Activated T-cell treated with anti-CD3 and anti-CD28 coated beads, Interleukin-2, amount 50 U/mL, for 4 hours (primary cell): ENCODE measurements around the gene NCDN. TPM values are rescaled to one million over a fixed set of nuclear protein-coding genes. Genes with fewer than 3 reads are reported as not detected.
A peak's percentile ranks its signal among the peaks of the same experiment; 100 is the strongest.
"Not testable (repeated sequence)": the region's sequence is repeated elsewhere in the genome, so short reads cannot be mapped to it uniquely, and the experiment has no call there.

Source experiments
- ATAC-seq, 2 donors: fragments of 200-7000 bp; cut with Tn5 transposase; one replicate each; pipeline ENCODE4 v1.10.0; 2021
- DNase-seq: peaks from one replicate; pipeline ENCODE4 v3.0.0-alpha.2; 2020
- H3K27me3 Mint-ChIP-seq: one replicate; pipeline ENCODE4 v1.8.0; 2021; ENCODE audit warnings: low read depth, mixed read lengths
- H3K36me3 Mint-ChIP-seq: one replicate; pipeline ENCODE4 v1.8.0; 2022; ENCODE audit warnings: mixed read lengths; ENCODE audit not compliant: insufficient read depth
- H3K4me1 Mint-ChIP-seq: one replicate; pipeline ENCODE4 v1.8.0; 2021; ENCODE audit warnings: low read depth, mixed read lengths
- H3K4me3 Mint-ChIP-seq: one replicate; pipeline ENCODE4 v1.8.0; 2021; ENCODE audit warnings: mild to moderate bottlenecking, moderate library complexity, mixed read lengths
- H3K9me3 Mint-ChIP-seq: one replicate; pipeline ENCODE4 v1.8.0; 2021; ENCODE audit warnings: mixed read lengths
- total RNA-seq, 3 donors: library from RNA; stranded (reverse); gene quantifications; one replicate each; pipeline ENCODE4 v1.2.1, GENCODE V29; 2021

NCDN gene
- total RNA-seq, 3 donors from 2014 or later, result 60.6 to 61.8 (median 61.6) TPM

DNA sequence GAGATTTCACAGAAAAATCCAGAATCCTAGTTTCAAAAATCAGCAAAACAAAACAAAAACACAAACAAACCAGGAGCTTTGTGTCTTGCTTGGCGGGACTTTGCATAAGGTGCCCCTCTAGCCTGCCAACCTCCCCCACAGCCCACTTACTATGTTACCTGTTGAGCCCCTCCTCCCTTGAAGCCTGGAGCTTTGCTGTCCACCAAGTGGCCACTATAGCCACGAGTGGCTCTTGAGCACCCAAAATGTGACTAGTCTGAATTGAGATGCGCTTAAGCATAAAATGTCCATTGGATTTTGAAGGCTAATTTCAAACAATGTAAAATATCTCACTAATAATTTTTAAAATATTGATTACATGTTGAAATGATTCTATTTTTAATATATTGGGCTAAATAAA lies 27.7 kb downstream of the NCDN start:
- Mint-ChIP-seq H3K9me3 (no peaks in the 10 kb centered on the region), H3K4me1 (no peaks in the 10 kb centered on the region), H3K36me3 (no peaks in the 10 kb centered on the region), H3K27me3 (no peaks in the 10 kb centered on the region), H3K4me3 (no peak overlapping the region)
- ATAC-seq (no peak), DNase-seq (no peak)

DNA sequence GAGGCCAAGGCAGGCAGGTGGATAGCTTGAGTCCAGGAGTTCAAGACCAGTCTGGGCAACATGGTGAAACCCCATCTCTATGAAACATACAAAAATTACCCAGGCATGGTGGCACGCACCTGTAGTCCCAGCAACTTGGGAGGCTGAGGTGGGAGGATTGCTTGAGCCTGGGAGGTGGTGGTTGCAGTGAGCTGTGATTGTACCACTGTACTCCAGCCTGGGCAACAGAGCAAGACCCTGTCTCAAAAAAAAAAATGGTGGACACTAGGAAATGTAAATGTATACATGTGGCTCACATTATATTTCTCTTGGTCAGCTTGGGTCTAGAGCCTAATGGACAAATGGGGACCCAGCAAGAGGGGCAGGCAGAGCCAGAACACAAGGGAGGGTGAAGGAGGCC lies 28.2 kb downstream of the NCDN start:
- H3K9me3 Mint-ChIP-seq, H3K4me1 Mint-ChIP-seq, DNase-seq, H3K36me3 Mint-ChIP-seq, ATAC-seq, H3K27me3 Mint-ChIP-seq, H3K4me3 Mint-ChIP-seq: not testable (repeated sequence)

DNA sequence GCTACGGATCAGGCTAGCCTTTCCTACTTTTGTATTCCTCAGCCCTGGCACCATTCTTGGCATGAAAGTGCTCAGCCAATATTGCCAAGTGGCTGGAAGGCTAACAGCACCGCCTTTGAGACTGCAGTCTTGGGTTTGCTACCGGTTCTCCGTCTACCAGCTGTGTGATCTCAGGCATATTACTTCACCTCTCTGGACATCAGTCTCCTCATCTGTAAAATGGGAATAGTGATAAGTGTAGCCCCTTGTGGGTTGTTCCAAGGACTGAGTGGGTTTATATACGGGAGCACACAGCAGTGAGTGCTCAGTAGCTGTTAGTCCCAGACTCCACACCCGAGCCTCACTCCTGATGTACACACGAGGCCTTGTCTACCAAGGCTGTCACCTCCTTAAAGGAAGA lies 29.2 kb downstream of the NCDN start:
- Mint-ChIP-seq H3K27me3 (no peaks in the 10 kb centered on the region), H3K9me3 (no peaks in the 10 kb centered on the region), H3K36me3 (peaks cover 3% of the 10 kb centered on the region), H3K4me1 (no peaks in the 10 kb centered on the region), H3K4me3 (no peak overlapping the region)
- no peak for ATAC-seq
- DNase-seq, result no peak

DNA sequence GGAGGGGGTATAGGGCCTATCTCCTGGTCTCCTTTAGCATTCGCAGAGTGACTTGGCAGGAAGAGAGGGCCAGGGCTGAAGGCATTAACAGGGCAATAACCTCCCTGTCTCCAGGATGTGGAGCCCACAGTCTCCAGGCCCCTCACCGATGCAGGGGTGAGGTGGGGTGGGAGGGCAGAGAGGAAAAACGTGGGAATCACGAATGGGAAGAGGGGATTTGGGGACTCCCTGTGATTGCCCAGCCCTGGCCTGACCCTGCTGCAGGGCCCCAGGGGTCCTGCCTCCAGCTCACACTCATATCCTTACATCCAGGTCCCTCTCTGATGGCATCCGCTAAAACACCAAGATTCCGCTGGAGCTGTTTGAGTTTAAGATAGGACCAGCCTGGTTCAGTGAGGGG lies 30.1 kb downstream of the NCDN start:
- no peaks in the 10 kb centered on the region for H3K27me3 Mint-ChIP-seq
- peaks cover 1% of the 10 kb centered on the region for H3K4me1 Mint-ChIP-seq
- H3K4me3 Mint-ChIP-seq, result no peak overlapping the region

DNA sequence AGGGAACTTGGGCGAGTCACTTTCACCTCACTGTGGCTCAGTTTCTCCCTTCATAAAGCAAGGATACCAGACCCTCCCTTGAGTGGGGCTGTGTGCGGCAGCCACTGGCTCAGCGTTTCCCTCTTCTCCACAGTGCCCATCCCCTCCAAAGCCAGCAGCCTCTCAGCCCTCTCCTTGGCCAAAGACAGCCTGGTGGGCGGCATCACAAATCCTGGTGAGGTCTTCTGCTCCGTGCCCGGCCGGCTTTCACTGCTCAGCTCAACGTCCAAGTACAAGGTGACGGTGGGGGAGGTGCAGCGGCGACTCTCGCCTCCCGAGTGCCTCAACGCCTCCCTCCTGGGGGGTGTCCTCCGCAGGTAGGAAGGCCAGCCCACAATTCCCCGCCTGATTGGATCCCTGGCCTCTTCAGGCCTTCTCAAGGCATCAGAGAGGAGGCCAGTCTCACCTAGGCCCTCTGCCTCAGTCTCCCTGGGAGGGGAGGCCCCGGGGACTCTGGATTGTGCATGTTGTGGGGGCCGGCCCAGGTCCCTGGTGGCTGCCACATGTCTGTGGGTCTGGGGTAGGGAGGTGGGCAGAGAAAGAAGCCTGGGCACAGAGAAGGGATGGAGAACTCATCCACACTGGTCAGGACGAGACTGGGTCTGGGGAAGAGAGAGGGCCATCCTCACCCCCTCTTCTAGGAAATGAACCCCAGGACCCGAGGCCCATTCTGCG lies 30.8 kb downstream of the NCDN start:
- no peak overlapping the region for H3K4me3 Mint-ChIP-seq
- no peak for ATAC-seq
- DNase-seq, result no peak

More for the DNA sequence above, 30.1 kb downstream of the NCDN start:
- DNase-seq, result no peak
- peaks cover 3% of the 10 kb centered on the region for H3K36me3 Mint-ChIP-seq
- ATAC-seq, result no peak
- H3K9me3 Mint-ChIP-seq, result no peaks in the 10 kb centered on the region

DNA sequence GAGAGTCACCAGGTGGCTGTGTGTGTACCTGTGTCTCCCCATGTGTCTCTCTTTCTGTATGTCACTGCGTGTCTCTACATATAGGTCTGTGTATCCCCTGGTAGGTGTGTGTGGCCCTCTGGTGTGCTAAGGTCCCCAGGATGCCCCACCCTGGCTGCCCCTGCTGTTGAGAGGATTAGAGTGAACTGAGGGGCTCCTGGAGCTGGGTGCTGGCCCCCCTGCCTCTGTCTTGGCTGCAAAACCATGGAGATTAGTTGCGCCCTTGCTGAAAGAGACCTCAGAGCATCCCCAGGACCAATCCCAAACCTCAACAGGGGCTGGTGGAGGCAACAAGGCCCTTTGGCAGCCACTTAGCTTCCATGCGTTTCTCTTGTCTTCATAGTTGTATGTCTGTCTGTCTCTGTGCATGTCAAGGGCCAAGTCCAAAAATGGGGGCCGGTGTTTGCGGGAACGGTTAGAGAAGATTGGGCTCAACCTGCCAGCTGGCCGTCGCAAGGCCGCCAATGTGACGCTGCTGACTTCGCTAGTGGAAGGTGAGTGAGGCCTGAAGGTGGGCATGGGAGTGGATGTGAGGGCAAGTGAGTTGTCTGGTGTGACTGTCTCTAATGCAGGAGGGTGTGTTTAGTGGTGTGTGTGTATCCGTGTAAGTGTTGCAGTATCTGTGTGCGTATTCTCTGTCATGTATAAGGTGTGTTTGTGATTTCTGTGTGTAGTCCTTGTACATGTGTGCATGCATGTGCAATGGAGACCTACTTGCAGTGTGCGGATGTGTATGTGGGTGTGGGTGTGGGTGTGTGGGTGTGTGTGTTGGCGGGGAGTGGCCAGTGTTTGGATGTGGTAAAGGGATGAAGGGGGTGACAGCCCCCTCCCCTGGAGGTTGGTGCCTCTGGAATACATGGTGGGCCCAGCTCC lies 32.2 kb downstream of the NCDN start:
- ATAC-seq (no peak), DNase-seq (no peak)
- Mint-ChIP-seq H3K4me3 (no peak overlapping the region), H3K36me3 (peaks cover 3% of the 10 kb centered on the region), H3K27me3 (no peaks in the 10 kb centered on the region), H3K4me1 (peaks cover 4% of the 10 kb centered on the region), H3K9me3 (no peaks in the 10 kb centered on the region)

More for the DNA sequence above, 30.8 kb downstream of the NCDN start:
- Mint-ChIP-seq H3K36me3 (peaks cover 3% of the 10 kb centered on the region), H3K4me1 (peaks cover 4% of the 10 kb centered on the region), H3K27me3 (no peaks in the 10 kb centered on the region), H3K9me3 (no peaks in the 10 kb centered on the region)

DNA sequence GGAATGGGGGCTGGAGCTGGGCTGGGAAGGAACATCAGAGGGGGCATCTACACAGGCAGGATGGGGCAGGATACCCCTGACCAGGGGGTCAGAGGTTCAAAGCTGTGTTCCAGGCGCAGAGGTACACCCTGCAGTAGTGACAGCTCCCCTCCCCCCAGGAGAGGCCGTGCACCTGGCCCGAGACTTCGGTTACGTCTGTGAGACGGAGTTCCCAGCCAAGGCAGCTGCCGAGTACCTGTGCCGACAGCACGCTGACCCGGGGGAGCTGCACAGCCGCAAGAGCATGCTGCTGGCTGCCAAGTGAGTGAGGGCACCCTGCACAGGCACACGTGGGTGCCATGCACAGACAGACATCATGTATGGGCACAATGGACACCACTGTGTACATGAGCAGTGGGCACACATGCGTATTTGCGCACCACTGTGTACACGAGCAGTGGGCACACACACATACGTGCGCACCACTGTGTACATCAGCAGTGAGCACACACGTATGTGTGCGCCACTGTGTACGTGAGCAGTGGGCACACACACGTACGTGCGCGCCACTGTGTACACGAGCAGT lies 33.0 kb downstream of the NCDN start:
- Mint-ChIP-seq H3K4me3 (no peak overlapping the region), H3K9me3 (no peaks in the 10 kb centered on the region), H3K27me3 (no peaks in the 10 kb centered on the region), H3K4me1 (peaks cover 4% of the 10 kb centered on the region), H3K36me3 (peaks cover 3% of the 10 kb centered on the region)
- ATAC-seq (no peak), DNase-seq (no peak)

DNA sequence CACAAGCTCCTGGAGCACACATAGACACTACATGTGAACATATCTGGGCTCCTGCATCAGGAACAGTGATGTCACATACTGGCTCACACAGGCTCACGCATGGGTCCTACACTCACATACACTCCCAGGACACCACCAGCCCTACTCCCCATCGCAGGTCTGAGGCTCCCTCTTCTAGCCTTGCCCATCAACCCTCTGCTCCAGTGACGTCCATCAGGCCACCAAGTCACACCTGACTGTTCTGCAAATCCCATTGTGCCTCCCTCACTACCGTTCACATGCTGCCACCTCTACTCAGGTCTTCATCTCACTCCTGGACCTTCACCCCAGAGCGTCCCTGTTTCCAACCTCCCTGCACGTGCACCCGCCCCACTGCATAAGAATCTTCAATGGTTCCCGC lies 33.6 kb downstream of the NCDN start:
- Mint-ChIP-seq H3K36me3 (peaks cover 8% of the 10 kb centered on the region), H3K27me3 (no peaks in the 10 kb centered on the region), H3K4me1 (peaks cover 4% of the 10 kb centered on the region), H3K9me3 (no peaks in the 10 kb centered on the region), H3K4me3 (no peak overlapping the region)
- DNase-seq, result no peak
- ATAC-seq, result no peak

DNA sequence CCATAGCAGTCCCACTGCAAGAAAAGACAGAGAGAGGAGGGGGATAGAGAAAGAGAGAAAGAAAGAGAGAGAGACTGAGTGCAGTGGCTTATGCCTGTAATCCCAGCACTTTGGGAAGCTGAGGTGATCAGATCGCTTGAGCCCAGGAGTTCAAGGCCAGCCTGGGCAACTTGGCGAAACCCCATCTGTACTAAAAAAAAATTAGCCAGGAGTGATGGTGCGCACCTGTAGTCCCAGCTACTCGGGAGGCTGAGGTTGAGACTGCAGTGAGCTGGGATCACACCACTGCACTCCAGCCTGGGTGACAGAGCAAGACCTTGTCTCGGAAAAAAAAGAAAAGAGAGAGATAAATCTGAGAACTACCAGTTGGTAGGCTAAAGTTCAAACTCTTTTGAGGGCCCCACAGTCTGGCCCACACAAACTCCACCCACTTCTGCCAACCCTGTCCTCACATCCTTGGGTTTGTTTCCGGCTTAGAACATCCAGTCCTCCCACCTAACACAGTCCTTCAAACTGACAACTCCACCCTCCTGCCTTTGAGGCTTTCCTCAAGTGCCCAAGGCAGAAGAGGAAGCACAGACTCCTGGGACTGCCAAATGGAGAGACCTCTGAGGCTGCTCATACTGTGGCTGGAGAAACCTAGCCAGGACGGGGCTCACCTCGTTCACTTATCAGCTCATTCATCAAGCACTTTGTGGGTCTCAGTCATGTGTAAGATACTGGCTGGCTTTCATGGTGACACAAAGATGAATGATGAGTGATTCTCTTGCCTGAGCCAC lies 35.6 kb downstream of the NCDN start:
- peaks cover 4% of the 10 kb centered on the region for H3K4me1 Mint-ChIP-seq
- no peak overlapping the region for H3K4me3 Mint-ChIP-seq
- peaks cover 8% of the 10 kb centered on the region for H3K36me3 Mint-ChIP-seq
- ATAC-seq (peak; percentile 34 to 41), DNase-seq (no peak)
- no peaks in the 10 kb centered on the region for H3K27me3 Mint-ChIP-seq
- no peaks in the 10 kb centered on the region for H3K9me3 Mint-ChIP-seq

DNA sequence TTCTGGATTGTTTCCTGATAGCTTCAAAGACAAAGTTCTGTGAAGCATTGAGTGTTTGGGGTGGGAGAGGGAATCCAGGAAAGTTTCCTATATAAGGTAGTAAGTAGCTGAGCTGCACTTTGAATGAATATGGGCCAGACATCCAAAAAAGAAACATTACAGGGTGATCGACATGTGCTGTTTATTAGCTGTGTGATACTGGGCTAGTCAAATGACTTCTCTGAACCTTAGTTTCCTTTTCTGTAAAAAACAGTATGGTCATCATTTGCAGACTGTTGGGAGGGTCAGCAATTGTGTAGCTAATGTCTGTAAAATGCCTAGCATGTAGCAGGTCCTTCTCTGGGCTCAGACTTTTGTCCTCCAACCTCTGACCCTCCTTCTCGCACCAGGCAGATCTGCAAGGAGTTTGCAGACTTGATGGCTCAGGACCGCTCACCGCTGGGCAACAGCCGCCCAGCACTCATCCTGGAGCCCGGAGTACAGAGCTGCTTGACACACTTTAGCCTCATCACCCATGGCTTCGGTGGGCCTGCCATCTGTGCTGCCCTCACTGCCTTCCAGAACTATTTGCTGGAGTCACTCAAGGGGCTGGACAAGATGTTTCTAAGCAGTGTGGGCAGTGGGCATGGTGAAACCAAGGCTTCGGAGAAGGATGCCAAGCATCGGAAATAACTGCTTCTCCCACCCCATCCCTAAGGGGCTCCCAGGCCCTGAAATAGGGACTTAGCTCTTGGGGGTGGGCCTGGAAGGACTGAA lies 36.6 kb downstream of the NCDN start:
- no peak overlapping the region for H3K4me3 Mint-ChIP-seq
- H3K9me3 Mint-ChIP-seq, result no peaks in the 10 kb centered on the region
- peaks cover 10% of the 10 kb centered on the region for H3K36me3 Mint-ChIP-seq
- no peak for ATAC-seq
- no peak for DNase-seq
- H3K4me1 Mint-ChIP-seq, result peaks cover 4% of the 10 kb centered on the region
- H3K27me3 Mint-ChIP-seq, result no peaks in the 10 kb centered on the region

DNA sequence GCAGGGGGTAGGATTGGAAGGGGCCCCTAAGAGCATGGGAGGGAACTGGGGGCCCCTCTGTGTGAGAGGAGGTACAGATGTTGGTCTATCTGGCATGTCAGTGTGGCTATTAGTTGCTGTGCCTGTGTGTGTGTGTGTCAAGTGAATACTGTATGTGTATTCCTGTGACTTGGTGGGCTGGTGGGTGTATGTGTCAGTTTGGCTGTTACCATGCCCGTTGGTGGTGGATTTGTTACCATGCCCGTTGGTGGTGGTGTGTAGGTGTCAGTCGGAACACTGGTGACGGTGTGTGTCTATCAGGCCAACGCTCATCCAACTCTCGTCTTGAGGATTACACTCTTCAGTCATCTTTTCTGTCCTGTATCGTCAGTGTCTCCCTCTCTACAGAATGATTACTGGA lies 38.1 kb downstream of the NCDN start:
- H3K27me3 Mint-ChIP-seq, result no peaks in the 10 kb centered on the region
- ATAC-seq, result no peak
- no peak overlapping the region for H3K4me3 Mint-ChIP-seq
- peaks cover 16% of the 10 kb centered on the region for H3K36me3 Mint-ChIP-seq
- no peak for DNase-seq
- H3K4me1 Mint-ChIP-seq, result peaks cover 4% of the 10 kb centered on the region
- H3K9me3 Mint-ChIP-seq, result no peaks in the 10 kb centered on the region

DNA sequence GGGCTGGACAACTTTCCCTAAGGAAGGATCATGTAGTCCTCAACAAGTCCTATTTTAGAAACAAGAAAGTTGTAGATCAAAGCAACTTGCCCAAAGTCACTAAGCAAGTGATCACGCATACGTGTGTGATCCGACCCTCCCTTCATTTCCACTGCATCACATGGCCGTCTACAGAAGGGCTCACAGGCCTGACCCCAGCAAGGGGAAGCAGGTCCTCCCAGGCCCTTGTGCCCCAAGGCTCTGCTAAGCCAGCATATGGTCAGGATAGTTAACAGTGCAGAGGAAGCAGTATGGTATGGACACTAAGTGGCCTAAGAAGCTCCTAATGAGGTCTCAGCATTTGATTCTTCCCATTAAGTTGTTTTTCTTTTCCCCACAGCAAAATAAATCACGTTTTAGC lies 40.3 kb downstream of the NCDN start:
- Mint-ChIP-seq H3K9me3 (no peaks in the 10 kb centered on the region), H3K36me3 (peaks cover 18% of the 10 kb centered on the region)

DNA sequence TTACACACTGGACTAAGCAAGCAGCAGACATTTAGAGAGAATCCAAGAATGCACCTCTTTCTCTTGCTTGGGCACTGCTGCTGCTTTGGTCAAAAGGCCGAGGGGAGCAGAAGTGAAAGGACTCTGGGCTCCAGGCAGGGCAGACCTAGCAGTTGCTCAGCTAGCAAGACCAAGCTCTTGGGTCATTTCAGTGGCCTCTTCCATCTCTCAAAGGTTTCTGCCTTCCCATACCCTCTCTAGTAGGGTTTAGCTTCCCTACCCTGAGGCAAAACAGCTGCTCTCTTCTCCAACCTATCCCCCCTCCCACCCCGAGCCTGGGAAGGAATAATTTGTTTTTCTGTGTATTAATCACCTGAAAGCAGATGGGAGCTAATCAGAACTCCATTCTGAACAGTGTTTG lies 41.3 kb downstream of the NCDN start:
- H3K27me3 Mint-ChIP-seq, result no peaks in the 10 kb centered on the region
- no peaks in the 10 kb centered on the region for H3K4me1 Mint-ChIP-seq
- no peaks in the 10 kb centered on the region for H3K9me3 Mint-ChIP-seq
- H3K4me3 Mint-ChIP-seq, result no peak overlapping the region
- DNase-seq (no peak), ATAC-seq (no peak)
- peaks cover 25% of the 10 kb centered on the region for H3K36me3 Mint-ChIP-seq

More for the DNA sequence above, 40.3 kb downstream of the NCDN start:
- Mint-ChIP-seq H3K27me3 (no peaks in the 10 kb centered on the region), H3K4me1 (peaks cover 1% of the 10 kb centered on the region), H3K4me3 (no peak overlapping the region)
- DNase-seq (no peak), ATAC-seq (no peak)
